Activated T-helper 9 cell treated with anti-CD3 and anti-CD28 coated beads, Interleukin-2, amount 50 U/mL, for 16 hours (primary cell): ENCODE measurements around the gene DYNLL1.
"Not testable (repeated sequence)": the region's sequence is repeated elsewhere in the genome, so short reads cannot be mapped to it uniquely, and the experiment has no call there.

Experiments
- DNase-seq: peaks from one replicate; pipeline ENCODE4 v3.0.0-alpha.2; 2020; ENCODE audit warnings: low read depth

DYNLL1 gene

GRCh38 chr12:120515496-120515895 lies 19.6 kb downstream of the DYNLL1 start:
- no peak for DNase-seq

- not testable (repeated sequence) for DNase-seq
Observed at GRCh38 chr12:120519324-120519723, 23.4 kb downstream of the DYNLL1 start.

GRCh38 chr12:120522568-120522967 lies 26.7 kb downstream of the DYNLL1 start:
- no peak for DNase-seq

GRCh38 chr12:120528861-120529525 lies 33.1 kb downstream of the DYNLL1 start, which contains the start of gene COQ5:
COQ5 (minus strand) TSS chr12:120529158; CDS start chr12:120529141, 17 bp downstream.
- peak; percentile 72 for DNase-seq

- DNase-seq: no peak
Observed at GRCh38 chr12:120529641-120530417, 33.9 kb downstream of the DYNLL1 start.

- not testable (repeated sequence) for DNase-seq
Observed at GRCh38 chr12:120530418-120530761, 34.5 kb downstream of the DYNLL1 start.

- DNase-seq: no peak
Observed at GRCh38 chr12:120532701-120533238, 36.9 kb downstream of the DYNLL1 start.

GRCh38 chr12:120534203-120534702 lies 38.3 kb downstream of the DYNLL1 start, which contains the start of gene RNF10:
RNF10 (plus strand) TSS chr12:120534356; CDS start chr12:120534812, 456 bp downstream.
- peak; percentile 57 for DNase-seq

- peak; percentile 30 for DNase-seq
Observed at GRCh38 chr12:120534703-120535655, 39.1 kb downstream of the DYNLL1 start.

GRCh38 chr12:120536064-120536791 lies 40.3 kb downstream of the DYNLL1 start:
- no peak for DNase-seq

- no peak for DNase-seq
Observed at GRCh38 chr12:120537856-120538220, 41.9 kb downstream of the DYNLL1 start.

- DNase-seq: no peak
Observed at GRCh38 chr12:120538281-120539156, 42.6 kb downstream of the DYNLL1 start.

GRCh38 chr12:120539303-120539702 lies 43.4 kb downstream of the DYNLL1 start:
- no peak for DNase-seq

GRCh38 chr12:120540445-120540844 lies 44.5 kb downstream of the DYNLL1 start:
- DNase-seq: no peak

GRCh38 chr12:120542166-120542565 lies 46.3 kb downstream of the DYNLL1 start:
- no peak for DNase-seq

- no peak for DNase-seq
Observed at GRCh38 chr12:120544691-120545090, 48.8 kb downstream of the DYNLL1 start.

GRCh38 chr12:120546050-120546386 lies 50.1 kb downstream of the DYNLL1 start:
- DNase-seq: no peak
